Sigmoid colon (tissue), 7 donors: ENCODE data around the gene SORBS1. TPM values are rescaled to one million over a fixed set of nuclear protein-coding genes. Genes with fewer than 3 reads are reported as not detected.

ENCODE experiments used
- DNase-seq: peaks from one replicate; pipeline ENCODE4 v3.0.0-alpha.2; 2019
- H3K27ac ChIP-seq, 4 donors: fragments of 200-600 bp; sonication (generic); one replicate each; pipeline ENCODE4 v1.5.1; 2016 to 2019; ENCODE audit warnings: mild to moderate bottlenecking in 1 of 4
- H3K27me3 ChIP-seq, 3 donors: fragments of 200-600 bp; sonication (generic); one replicate each; pipeline ENCODE4 v1.5.1; 2019; ENCODE audit warnings: mild to moderate bottlenecking in 1 of 3
- H3K36me3 ChIP-seq, 4 donors: fragments of 200-600 bp; sonication (generic); one replicate each; pipeline ENCODE4 v1.5.1; 2016 to 2019
- H3K4me1 ChIP-seq, 4 donors: fragments of 200-600 bp; sonication (generic); one replicate each; pipeline ENCODE4 v1.5.1; 2017 to 2019
- H3K4me3 ChIP-seq, 4 donors: fragments of 200-600 bp; sonication (generic); one replicate each; pipeline ENCODE4 v1.5.1; 2017 to 2019; ENCODE audit warnings: mild to moderate bottlenecking in 2 of 4, moderate library complexity in 1 of 4
- H3K9me3 ChIP-seq, 4 donors: fragments of 200-600 bp in 3 of 4; sonication (generic) in 3 of 4; one replicate each; pipeline versions ENCODE4 v1.5.1 to v1.6.1; 2013 to 2019
- EP300 ChIP-seq, 4 donors: sonication (generic); formaldehyde crosslinking; IDR thresholded peaks; one replicate each; pipeline ENCODE4 v1.6.1; 2017; ENCODE audit warnings: antibody characterized with exemption in 4 of 4
- POLR2A ChIP-seq, 2 donors: fragments of 450-650 bp; IDR thresholded peaks; one replicate each; pipeline ENCODE4 v1.6.1; 2016; ENCODE audit warnings: antibody characterized with exemption in 2 of 2, mild to moderate bottlenecking in 2 of 2, moderate library complexity in 2 of 2
- POLR2AphosphoS5 ChIP-seq, 4 donors: sonication (generic); formaldehyde crosslinking; IDR thresholded peaks; one replicate each; pipeline ENCODE4 v1.6.1; 2017; ENCODE audit warnings: antibody characterized with exemption in 4 of 4
- WGBS, 2 donors: extraction: QIAGEN DNeasy Blood & Tissue Kit; methylation state at CpG; one replicate each; pipeline ENCODE4 v1.1.7; 2013; 5-methylcytosine and 5-hydroxymethylcytosine counted together
- intact Hi-C: fragments of 100-400 bp; cut with DNase I; formaldehyde crosslinking; loops from one replicate; pipeline ENCODE4 v1.15.1; 2023
- polyA plus RNA-seq, 3 donors: library from polyadenylated mRNA; stranded (reverse); fragments of 200-250 nt; gene quantifications; one replicate each; pipeline ENCODE4 v1.2.3, GENCODE V29; 2013
- total RNA-seq, 4 donors: library from RNA; depleted of rRNA; stranded (reverse); fragments of >200 nt; gene quantifications; one replicate each; pipeline ENCODE4 v1.1.0, GENCODE V29; 2016
- TF ChIP-seq, protein P1 (sequence below), 4 experiments: fragments of 450-650 bp in 3 of 4; fragments of 200-600 bp in 1 of 4; IDR thresholded peaks; one replicate each; pipeline ENCODE4 v1.5.1; 2016 to 2019; ENCODE audit warnings: antibody characterized with exemption in 4 of 4, mild to moderate bottlenecking in 3 of 4, moderate library complexity in 2 of 4
- donor health status: healthy with polysubstance abuse.
- donor health status: Bipolar disorder and iron deficiency.
- donor health status: healthy.

Gene SORBS1
- total and polyA plus RNA-seq, 7 donors = 8.1 to 1,403 (median 664) TPM

DNA sequence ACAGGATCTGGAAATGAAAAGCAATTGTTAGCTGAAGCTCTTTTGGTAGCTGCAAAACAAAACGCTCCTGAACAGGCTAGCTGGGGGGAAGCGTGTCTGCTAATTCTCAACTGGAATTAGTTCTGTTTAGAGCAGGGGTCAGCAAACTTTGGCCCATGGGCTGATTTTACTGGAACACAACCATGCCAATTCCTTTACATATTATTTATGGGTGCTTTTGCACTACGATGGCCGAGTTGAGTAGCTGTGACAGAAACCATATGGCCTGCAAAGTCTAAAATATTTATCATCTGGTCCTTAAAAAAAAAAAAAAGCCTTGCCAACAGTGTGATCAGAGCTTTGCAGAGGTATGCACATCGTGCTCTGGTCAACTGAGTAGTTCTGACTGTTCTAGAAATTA is 162.0 kb downstream of the SORBS1 start:
- H3K36me3 ChIP-seq = peaks cover 48 to 94% (median 58%) of the 10 kb centered on the region in 4 donors

DNA sequence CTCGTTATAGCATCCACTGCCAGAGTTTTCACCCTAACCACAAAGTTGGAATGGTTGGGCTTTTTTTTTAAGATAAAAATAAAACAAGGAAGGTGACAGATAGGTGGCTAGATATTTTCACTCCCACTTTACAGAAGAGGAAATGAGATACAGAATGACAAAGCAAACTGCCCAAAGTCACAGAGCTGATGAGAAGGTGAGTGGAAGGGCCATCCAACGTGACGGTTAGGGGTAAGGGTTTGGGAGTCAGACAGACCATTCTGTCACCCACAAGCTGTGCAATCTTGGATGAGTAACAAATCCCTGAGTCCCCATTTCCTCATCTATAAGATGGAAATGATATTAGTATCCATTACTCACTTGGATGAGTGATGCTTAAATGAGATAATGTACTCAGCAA is 163.4 kb downstream of the SORBS1 start:
- Histone ChIP-seq H3K36me3 (peaks cover 43 to 96% (median 63%) of the 10 kb centered on the region in 4 donors), H3K27me3 (no peaks in the 10 kb centered on the region), H3K27ac (peak overlapping the region; percentile 81 to 98 (median 90)), H3K4me1 (peaks cover 0 to 98% (median 76%) of the 10 kb centered on the region in 4 donors), H3K4me3 (no peak overlapping the region), H3K9me3 (no peaks in the 10 kb centered on the region)
- 50 to 74% methylated on average over 3 of the region's 3 CpGs for WGBS, 2 donors
- intact Hi-C loops = no loop called here
- no peak for TF ChIP-seq POLR2A (IDR thresholded peaks at IDR 0.05)
- TF ChIP-seq, protein P1, sequence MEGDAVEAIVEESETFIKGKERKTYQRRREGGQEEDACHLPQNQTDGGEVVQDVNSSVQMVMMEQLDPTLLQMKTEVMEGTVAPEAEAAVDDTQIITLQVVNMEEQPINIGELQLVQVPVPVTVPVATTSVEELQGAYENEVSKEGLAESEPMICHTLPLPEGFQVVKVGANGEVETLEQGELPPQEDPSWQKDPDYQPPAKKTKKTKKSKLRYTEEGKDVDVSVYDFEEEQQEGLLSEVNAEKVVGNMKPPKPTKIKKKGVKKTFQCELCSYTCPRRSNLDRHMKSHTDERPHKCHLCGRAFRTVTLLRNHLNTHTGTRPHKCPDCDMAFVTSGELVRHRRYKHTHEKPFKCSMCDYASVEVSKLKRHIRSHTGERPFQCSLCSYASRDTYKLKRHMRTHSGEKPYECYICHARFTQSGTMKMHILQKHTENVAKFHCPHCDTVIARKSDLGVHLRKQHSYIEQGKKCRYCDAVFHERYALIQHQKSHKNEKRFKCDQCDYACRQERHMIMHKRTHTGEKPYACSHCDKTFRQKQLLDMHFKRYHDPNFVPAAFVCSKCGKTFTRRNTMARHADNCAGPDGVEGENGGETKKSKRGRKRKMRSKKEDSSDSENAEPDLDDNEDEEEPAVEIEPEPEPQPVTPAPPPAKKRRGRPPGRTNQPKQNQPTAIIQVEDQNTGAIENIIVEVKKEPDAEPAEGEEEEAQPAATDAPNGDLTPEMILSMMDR (IDR thresholded peaks at IDR 0.05) = no peak
- TF ChIP-seq EP300 (IDR thresholded peaks at IDR 0.05) = no peak
- TF ChIP-seq POLR2AphosphoS5 (IDR thresholded peaks at IDR 0.05) = no peak
- no peak for DNase-seq

More for the DNA sequence above, 162.0 kb downstream of the SORBS1 start:
- peak; percentile 34 to 85 (median 65) for TF ChIP-seq POLR2AphosphoS5 (IDR thresholded peaks at IDR 0.05)
- peak in 2 of 4 donors; percentile 19 to 53 for TF ChIP-seq EP300 (IDR thresholded peaks at IDR 0.05)
- TF ChIP-seq POLR2A (IDR thresholded peaks at IDR 0.05) = no peak
- TF ChIP-seq, protein P1 (IDR thresholded peaks at IDR 0.05) = no peak
- DNase-seq = no peak
- Histone ChIP-seq H3K4me3 (no peak overlapping the region), H3K4me1 (peaks cover 0 to 98% (median 80%) of the 10 kb centered on the region in 4 donors), H3K9me3 (no peaks in the 10 kb centered on the region), H3K27me3 (no peaks in the 10 kb centered on the region), H3K27ac (peak overlapping the region; percentile 81 to 98 (median 90))
- intact Hi-C loops = no loop called here
- 78 to 88% methylated on average over 5 of the region's 5 CpGs for WGBS, 2 donors

DNA sequence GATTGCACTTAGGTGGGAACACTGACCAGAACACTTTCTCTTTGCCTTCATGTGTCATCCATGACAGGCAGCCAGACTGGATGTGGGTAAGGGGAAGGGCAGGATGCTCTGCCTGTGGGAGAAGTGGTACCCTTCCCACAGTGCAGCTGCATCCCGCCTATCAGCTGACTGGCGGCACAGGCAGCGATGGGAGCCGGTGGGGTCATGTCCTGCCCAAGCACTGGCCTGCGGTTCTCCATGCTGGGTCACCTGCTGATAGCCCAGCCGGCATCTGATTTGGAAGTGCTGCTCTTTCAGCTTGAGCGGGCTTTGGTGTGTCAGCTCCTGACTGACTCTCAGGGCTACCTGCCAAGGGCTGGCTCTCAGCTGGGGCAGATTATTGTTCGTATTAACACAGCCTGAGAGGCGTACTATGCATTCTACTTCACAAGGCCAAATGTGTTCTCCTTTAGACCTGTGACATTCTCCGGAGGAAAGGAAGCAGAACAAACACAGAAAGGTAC is 165.2 kb downstream of the SORBS1 start:
- 93 to 94% methylated on average over 10 of the region's 10 CpGs for WGBS, 2 donors
- peak; percentile 72 for DNase-seq
- intact Hi-C loops = no loop called here
- Histone ChIP-seq H3K4me1 (peaks cover 0 to 100% (median 78%) of the 10 kb centered on the region in 4 donors), H3K27me3 (no peaks in the 10 kb centered on the region), H3K4me3 (no peak overlapping the region), H3K36me3 (peaks cover 51 to 95% (median 56%) of the 10 kb centered on the region in 4 donors), H3K9me3 (no peaks in the 10 kb centered on the region), H3K27ac (peak overlapping the region; percentile 55 to 98 (median 90))
- TF ChIP-seq, protein P1 (IDR thresholded peaks at IDR 0.05) = no peak
- TF ChIP-seq POLR2AphosphoS5 (IDR thresholded peaks at IDR 0.05) (peak in 2 of 4 donors; percentile 4 to 60), EP300 (IDR thresholded peaks at IDR 0.05) (no peak)

DNA sequence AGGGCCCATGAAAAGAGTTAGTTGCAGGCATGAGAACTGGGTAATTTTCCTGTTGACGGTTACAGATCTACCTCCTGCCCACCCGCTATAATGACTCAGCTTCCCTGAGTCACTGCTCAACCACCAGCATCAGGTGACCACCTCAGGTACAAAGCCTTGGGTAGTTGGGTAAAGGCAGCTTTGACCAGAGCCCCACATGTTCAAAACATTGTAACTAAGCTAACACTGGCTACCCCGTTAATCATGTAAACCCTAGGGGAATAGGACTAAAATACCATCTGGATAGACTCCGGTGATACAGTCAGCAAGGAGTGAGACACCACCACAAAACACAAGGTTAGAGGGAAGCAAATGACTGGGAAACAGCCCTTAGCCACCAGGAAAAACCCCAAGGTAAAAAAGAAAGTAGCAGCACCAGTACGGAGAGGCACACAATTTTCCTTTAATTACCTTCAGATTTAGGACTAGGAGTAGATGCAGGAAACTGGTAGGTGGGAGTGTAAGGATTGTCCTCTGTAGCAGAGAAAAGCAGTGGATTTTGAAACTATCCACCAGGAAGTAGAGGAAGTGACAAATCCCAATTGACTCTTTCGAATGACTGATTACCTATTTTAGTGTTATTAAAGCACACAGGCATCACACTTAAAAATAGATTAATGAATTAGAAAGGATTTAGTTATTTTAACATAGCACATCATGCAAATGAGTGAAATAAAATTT is 166.8 kb downstream of the SORBS1 start:
- TF ChIP-seq, protein P1 (IDR thresholded peaks at IDR 0.05) = no peak
- peak in 1 of 4 donors; percentile 12 for TF ChIP-seq POLR2AphosphoS5 (IDR thresholded peaks at IDR 0.05)
- H3K27me3 ChIP-seq = no peaks in the 10 kb centered on the region
- 75 to 90% methylated on average over 6 of the region's 6 CpGs for WGBS, 2 donors
- peak overlapping the region; percentile 5 to 98 (median 84) for H3K27ac ChIP-seq
- no peak for DNase-seq
- peaks cover 53 to 95% (median 61%) of the 10 kb centered on the region in 4 donors for H3K36me3 ChIP-seq
- H3K9me3 ChIP-seq = no peaks in the 10 kb centered on the region
- intact Hi-C loops = no loop called here
- H3K4me1 ChIP-seq = peaks cover 0 to 100% (median 78%) of the 10 kb centered on the region in 4 donors
- H3K4me3 ChIP-seq = no peak overlapping the region
